Panc1 (cell line): Measurements from ENCODE around the gene HOXC4. TPM values are rescaled to one million over a fixed set of nuclear protein-coding genes. Genes with fewer than 3 reads are reported as not detected.

Source experiments
- ATAC-seq: fragments of 200-7000 bp; cut with Tn5 transposase; 2 replicates; pipeline ENCODE4 v1.9.1; 2020; ENCODE audit warnings: mild to moderate bottlenecking, moderate library complexity
- BruUV-seq: library from RNA; stranded (reverse); fragments of 400-500 nt; replicated peaks from 2 replicates; lab custom pipeline; 2021; lab: Mats Ljungman, UMichigan
- CTCF ChIA-PET: fragments of 300-600 bp; sonication (Branson Sonifier 250); formaldehyde crosslinking; loops from one replicate; lab custom pipeline; 2022; ENCODE audit warnings: antibody characterized with exemption; lab: Charles Lee
- POLR2A ChIA-PET: fragments of 300-600 bp; sonication (Branson Sonifier 250); formaldehyde crosslinking; loops from one replicate; lab custom pipeline; 2022; ENCODE audit warnings: antibody characterized with exemption; lab: Charles Lee
- DNase-seq: peaks from one replicate; pipeline ENCODE4 v3.0.0-alpha.2; 2010; ENCODE audit warnings: low read depth, low spot score
- H3K27ac ChIP-seq: 2 replicates; pipeline ENCODE4 v1.5.1; 2011; ENCODE audit warnings: mild to moderate bottlenecking, low read length, inconsistent platforms
- H3K27me3 ChIP-seq: fragments of 200-500 bp; sonication (Bioruptor generic); 2 replicates; pipeline ENCODE4 v1.6.0; 2014; ENCODE audit warnings: low read length, inconsistent platforms; ENCODE audit not compliant: control insufficient read depth, insufficient read depth
- H3K36me3 ChIP-seq: fragments of 200-500 bp; sonication (Bioruptor generic); 2 replicates; pipeline ENCODE4 v1.5.1; 2014; ENCODE audit warnings: inconsistent platforms, mild to moderate bottlenecking, low read length, moderate library complexity; ENCODE audit not compliant: control insufficient read depth, insufficient read depth
- H3K4me1 ChIP-seq: 2 replicates; pipeline ENCODE4 v1.5.1; 2011; ENCODE audit warnings: inconsistent platforms, mild to moderate bottlenecking, low read length, moderate library complexity; ENCODE audit not compliant: control insufficient read depth, insufficient read depth
- H3K4me3 ChIP-seq, 2 experiments: 2 replicates each; pipeline ENCODE4 v1.5.1; 2011 to 2012; ENCODE audit warnings: low read depth in 2 of 2, low read length in 2 of 2, mild to moderate bottlenecking in 2 of 2, inconsistent platforms in 1 of 2, moderate library complexity in 1 of 2
- H3K9me3 ChIP-seq: fragments of 200-500 bp; sonication (Bioruptor generic); 2 replicates; pipeline ENCODE4 v1.5.1; 2014; ENCODE audit warnings: low read depth, mild to moderate bottlenecking, inconsistent platforms, low read length, moderate library complexity; ENCODE audit not compliant: control insufficient read depth, insufficient read depth
- POLR2AphosphoS5 ChIP-seq: IDR thresholded peaks from 2 replicates; pipeline ENCODE4 v1.6.1; 2012; ENCODE audit warnings: mild to moderate bottlenecking, low read depth, low read length, moderate library complexity
- SIN3A ChIP-seq: IDR thresholded peaks from 2 replicates; pipeline ENCODE4 v1.6.1; 2012; ENCODE audit warnings: low read depth, mild to moderate bottlenecking, low read length, moderate library complexity, borderline replicate concordance; ENCODE audit not compliant: insufficient read depth
- TCF7L2 ChIP-seq: IDR thresholded peaks from 2 replicates; pipeline ENCODE4 v1.6.1; 2011; ENCODE audit warnings: mild to moderate bottlenecking, low read depth, low read length, inconsistent platforms
- in situ Hi-C: cut with HindIII; loops from 2 replicates; pipeline ENCODE4 v1.10.0; 2016; ENCODE audit warnings: low sequenced_read_pairs, low pct_unique_long_range_greater_than_20kb
- intact Hi-C: fragments of 100-400 bp; cut with micrococcal nuclease; formaldehyde crosslinking; loops from one replicate; pipeline ENCODE4 v1.10.0; 2022; ENCODE audit not compliant: unreplicated experiment
- total RNA-seq: library from RNA; stranded (reverse); gene quantifications from one replicate; pipeline ENCODE4 v1.2.1, GENCODE V29; 2021; ENCODE audit not compliant: unreplicated experiment
- TF ChIP-seq, protein P1 (sequence below), 2 experiments: IDR thresholded peaks; 2 replicates each; pipeline ENCODE4 v1.6.1; 2011 to 2012; ENCODE audit warnings: low read depth in 2 of 2, control low read depth in 1 of 2, low read length in 1 of 2, mild to moderate bottlenecking in 1 of 2, moderate library complexity in 1 of 2; ENCODE audit not compliant: insufficient read depth in 1 of 2
- TF ChIP-seq, protein P2 (sequence below): fragments of 450-650 bp; IDR thresholded peaks from 2 replicates; pipeline ENCODE4 v1.5.1; 2017; ENCODE audit warnings: mild to moderate bottlenecking

The HOXC4 gene
- total RNA-seq, 1 experiment from 2014 or later, result 22.7 TPM

DNA sequence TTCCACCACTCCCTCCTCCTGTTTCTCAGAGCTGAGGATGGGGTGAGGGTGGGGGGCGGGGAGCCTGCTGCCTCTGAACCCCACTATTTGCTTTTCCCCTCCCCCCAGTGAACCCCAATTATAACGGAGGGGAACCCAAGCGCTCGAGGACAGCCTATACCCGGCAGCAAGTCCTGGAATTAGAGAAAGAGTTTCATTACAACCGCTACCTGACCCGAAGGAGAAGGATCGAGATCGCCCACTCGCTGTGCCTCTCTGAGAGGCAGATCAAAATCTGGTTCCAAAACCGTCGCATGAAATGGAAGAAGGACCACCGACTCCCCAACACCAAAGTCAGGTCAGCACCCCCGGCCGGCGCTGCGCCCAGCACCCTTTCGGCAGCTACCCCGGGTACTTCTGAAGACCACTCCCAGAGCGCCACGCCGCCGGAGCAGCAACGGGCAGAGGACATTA is 1.1 kb downstream of the HOXC4 start:
- ChIA-PET CTCF (interaction anchor here (0.6 kb wide), 1 partner anchor 97 kb away, joined by 3 read pairs; no protein-coding TSS in a partner anchor), POLR2A (no interaction called here)
- BruUV-seq, result no TSS peak
- intact Hi-C loops, result no loop called here
- TF ChIP-seq SIN3A, result no peak
- no peak for TF ChIP-seq TCF7L2
- TF ChIP-seq, protein P1, sequence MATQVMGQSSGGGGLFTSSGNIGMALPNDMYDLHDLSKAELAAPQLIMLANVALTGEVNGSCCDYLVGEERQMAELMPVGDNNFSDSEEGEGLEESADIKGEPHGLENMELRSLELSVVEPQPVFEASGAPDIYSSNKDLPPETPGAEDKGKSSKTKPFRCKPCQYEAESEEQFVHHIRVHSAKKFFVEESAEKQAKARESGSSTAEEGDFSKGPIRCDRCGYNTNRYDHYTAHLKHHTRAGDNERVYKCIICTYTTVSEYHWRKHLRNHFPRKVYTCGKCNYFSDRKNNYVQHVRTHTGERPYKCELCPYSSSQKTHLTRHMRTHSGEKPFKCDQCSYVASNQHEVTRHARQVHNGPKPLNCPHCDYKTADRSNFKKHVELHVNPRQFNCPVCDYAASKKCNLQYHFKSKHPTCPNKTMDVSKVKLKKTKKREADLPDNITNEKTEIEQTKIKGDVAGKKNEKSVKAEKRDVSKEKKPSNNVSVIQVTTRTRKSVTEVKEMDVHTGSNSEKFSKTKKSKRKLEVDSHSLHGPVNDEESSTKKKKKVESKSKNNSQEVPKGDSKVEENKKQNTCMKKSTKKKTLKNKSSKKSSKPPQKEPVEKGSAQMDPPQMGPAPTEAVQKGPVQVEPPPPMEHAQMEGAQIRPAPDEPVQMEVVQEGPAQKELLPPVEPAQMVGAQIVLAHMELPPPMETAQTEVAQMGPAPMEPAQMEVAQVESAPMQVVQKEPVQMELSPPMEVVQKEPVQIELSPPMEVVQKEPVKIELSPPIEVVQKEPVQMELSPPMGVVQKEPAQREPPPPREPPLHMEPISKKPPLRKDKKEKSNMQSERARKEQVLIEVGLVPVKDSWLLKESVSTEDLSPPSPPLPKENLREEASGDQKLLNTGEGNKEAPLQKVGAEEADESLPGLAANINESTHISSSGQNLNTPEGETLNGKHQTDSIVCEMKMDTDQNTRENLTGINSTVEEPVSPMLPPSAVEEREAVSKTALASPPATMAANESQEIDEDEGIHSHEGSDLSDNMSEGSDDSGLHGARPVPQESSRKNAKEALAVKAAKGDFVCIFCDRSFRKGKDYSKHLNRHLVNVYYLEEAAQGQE (IDR thresholded peaks at IDR 0.05; ENCODE audit: insufficient read depth in 1 of 2, low read depth in 2 of 2, low read length in 1 of 2), result no peak
- no peak for TF ChIP-seq POLR2AphosphoS5
- TF ChIP-seq, protein P2, sequence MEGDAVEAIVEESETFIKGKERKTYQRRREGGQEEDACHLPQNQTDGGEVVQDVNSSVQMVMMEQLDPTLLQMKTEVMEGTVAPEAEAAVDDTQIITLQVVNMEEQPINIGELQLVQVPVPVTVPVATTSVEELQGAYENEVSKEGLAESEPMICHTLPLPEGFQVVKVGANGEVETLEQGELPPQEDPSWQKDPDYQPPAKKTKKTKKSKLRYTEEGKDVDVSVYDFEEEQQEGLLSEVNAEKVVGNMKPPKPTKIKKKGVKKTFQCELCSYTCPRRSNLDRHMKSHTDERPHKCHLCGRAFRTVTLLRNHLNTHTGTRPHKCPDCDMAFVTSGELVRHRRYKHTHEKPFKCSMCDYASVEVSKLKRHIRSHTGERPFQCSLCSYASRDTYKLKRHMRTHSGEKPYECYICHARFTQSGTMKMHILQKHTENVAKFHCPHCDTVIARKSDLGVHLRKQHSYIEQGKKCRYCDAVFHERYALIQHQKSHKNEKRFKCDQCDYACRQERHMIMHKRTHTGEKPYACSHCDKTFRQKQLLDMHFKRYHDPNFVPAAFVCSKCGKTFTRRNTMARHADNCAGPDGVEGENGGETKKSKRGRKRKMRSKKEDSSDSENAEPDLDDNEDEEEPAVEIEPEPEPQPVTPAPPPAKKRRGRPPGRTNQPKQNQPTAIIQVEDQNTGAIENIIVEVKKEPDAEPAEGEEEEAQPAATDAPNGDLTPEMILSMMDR, result no peak
- DNase-seq, result no peak
- Histone ChIP-seq H3K36me3 (no peaks in the 10 kb centered on the region), H3K9me3 (no peaks in the 10 kb centered on the region), H3K4me1 (peaks cover 49% of the 10 kb centered on the region), H3K27me3 (no peaks in the 10 kb centered on the region), H3K27ac (no peak overlapping the region), H3K4me3 (peak overlapping the region in 1 of 2 experiments; percentile 33; a peak in 1 of 4 replicates)
- in situ Hi-C loops, result no loop called here
- ATAC-seq, result no peak

DNA sequence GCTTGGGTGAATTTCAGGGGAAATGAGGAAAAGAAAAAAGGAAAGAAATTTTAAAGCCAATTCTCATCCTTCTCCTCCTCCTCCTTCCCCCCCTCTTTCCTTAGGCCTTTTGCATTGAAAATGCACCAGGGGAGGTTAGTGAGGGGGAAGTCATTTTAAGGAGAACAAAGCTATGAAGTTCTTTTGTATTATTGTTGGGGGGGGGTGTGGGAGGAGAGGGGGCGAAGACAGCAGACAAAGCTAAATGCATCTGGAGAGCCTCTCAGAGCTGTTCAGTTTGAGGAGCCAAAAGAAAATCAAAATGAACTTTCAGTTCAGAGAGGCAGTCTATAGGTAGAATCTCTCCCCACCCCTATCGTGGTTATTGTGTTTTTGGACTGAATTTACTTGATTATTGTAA is 1.9 kb downstream of the HOXC4 start:
- H3K27ac ChIP-seq, result no peak overlapping the region
- H3K27me3 ChIP-seq, result no peaks in the 10 kb centered on the region
- H3K36me3 ChIP-seq, result no peaks in the 10 kb centered on the region
- ATAC-seq (no peak), DNase-seq (no peak)
- ChIA-PET CTCF (no interaction called here), POLR2A (interaction anchor here (0.6 kb wide), 2 partner anchors 50 to 73 kb away, joined by 3 to 5 read pairs; no protein-coding TSS in a partner anchor)
- no peak for TF ChIP-seq TCF7L2
- TF ChIP-seq, protein P2, result no peak
- TF ChIP-seq SIN3A, result no peak
- no peak for TF ChIP-seq POLR2AphosphoS5
- TF ChIP-seq, protein P1 (IDR thresholded peaks at IDR 0.05; ENCODE audit: insufficient read depth in 1 of 2, low read depth in 2 of 2, low read length in 1 of 2), result no peak
- H3K4me1 ChIP-seq, result peaks cover 43% of the 10 kb centered on the region
- BruUV-seq, result no TSS peak
- H3K4me3 ChIP-seq, result no peak overlapping the region
- H3K9me3 ChIP-seq, result no peaks in the 10 kb centered on the region
- in situ Hi-C loops (no loop called here), intact Hi-C loops (no loop called here)
